GM18951 (cell line): Measurements from ENCODE around the gene KIF5A.
A peak's percentile ranks its signal among the peaks of the same experiment; 100 is the strongest.

Experiments used
- POLR2A ChIP-seq: IDR thresholded peaks from 4 replicates; pipeline ENCODE4 v1.6.1; 2011; ENCODE audit warnings: mild to moderate bottlenecking; ENCODE audit not compliant: insufficient read length, insufficient read depth; ENCODE audit errors: extremely low read depth
- in situ Hi-C: fragments of 300-500 bp; cut with MboI; formaldehyde crosslinking; loops from one replicate; pipeline ENCODE4 v1.12.0; 2022; ENCODE audit warnings: low sequenced_read_pairs, mixed read lengths, inconsistent platforms; ENCODE audit not compliant: unreplicated experiment

Gene KIF5A

GRCh38 chr12:57534250-57534649, 15.6 kb upstream of the KIF5A start:
- TF ChIP-seq POLR2A, result no peak
- in situ Hi-C loops, result no loop called here

DNA sequence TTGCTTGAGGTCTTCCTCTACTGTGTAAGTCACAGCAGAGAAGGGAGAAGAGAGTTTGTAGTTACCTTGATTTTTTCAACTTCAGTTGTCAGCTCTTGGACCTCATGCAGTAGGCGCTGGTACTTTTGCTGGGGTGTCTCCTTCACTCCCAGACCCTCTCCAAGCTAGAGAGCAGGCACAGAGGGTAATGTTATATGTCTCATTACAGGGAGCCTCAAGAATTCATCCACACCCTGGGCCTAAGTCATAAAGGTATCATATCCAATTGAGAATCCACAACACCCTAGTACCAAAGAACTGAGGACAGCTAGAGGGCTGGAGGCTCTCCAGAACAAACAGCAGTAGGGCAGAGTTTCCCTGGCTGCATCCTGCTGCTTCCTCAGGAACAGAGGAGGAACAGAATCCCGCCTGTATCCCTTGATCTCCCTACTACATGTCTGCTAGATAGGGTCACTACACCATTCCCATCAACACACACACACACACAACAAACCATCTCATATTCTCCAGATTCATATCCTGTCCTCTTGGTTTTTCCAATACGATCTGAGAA, 14.8 kb upstream of the KIF5A start:
- in situ Hi-C loops, result no loop called here
- TF ChIP-seq POLR2A, result no peak

- in situ Hi-C loops, result no loop called here
- TF ChIP-seq POLR2A, result no peak
Observed at GRCh38 chr12:57535764-57536596, 13.9 kb upstream of the KIF5A start.

GRCh38 chr12:57536597-57536942, 13.3 kb upstream of the KIF5A start:
- in situ Hi-C loops, result no loop called here
- no peak for TF ChIP-seq POLR2A

GRCh38 chr12:57539134-57539768, 10.6 kb upstream of the KIF5A start:
- no peak for TF ChIP-seq POLR2A
- in situ Hi-C loops, result no loop called here

GRCh38 chr12:57541001-57541400, 8.8 kb upstream of the KIF5A start:
- TF ChIP-seq POLR2A, result no peak
- in situ Hi-C loops, result no loop called here

DNA sequence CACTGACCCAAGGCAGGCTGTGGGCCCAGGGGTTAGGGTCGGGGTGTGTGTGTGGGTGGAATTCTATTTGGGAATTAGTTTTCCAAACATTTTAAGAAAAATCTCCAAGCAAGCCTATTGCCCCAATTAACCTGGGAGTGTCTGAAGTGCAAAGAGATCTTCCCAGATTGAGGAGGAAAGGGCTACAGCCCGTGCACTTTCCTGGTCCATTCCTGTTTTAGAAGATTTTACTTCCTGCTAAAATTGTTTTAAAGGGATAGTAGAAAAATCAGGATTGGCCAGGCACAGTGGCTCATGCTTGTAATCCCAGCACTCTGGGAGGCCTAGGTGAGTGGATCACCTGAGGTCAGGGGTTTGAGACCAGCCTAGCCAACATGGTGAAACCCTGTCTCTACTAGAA, 8.1 kb upstream of the KIF5A start:
- TF ChIP-seq POLR2A, result no peak
- in situ Hi-C loops, result no loop called here

DNA sequence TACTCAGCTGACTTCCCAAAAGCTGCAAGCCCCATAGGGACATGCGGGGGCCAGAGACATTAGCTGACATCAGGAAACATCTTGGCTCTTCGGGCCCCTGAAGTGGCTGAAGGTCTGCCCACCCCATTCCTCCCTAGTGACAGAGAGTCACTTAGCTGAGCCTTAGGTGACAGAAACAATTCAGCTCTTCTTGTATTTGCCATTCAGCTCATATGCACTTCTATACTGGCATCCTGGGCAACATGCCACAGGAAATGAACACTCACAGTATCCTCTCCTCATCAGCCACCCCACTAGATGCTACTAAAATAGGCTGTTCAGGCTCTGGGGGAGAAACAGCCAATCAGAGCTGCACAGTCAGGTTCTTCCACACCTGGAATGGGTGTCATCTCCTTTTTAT, 6.3 kb upstream of the KIF5A start:
- TF ChIP-seq POLR2A, result no peak
- in situ Hi-C loops, result no loop called here

- TF ChIP-seq POLR2A, result no peak
- in situ Hi-C loops, result no loop called here
Observed at GRCh38 chr12:57545809-57546437, 3.9 kb upstream of the KIF5A start.

DNA sequence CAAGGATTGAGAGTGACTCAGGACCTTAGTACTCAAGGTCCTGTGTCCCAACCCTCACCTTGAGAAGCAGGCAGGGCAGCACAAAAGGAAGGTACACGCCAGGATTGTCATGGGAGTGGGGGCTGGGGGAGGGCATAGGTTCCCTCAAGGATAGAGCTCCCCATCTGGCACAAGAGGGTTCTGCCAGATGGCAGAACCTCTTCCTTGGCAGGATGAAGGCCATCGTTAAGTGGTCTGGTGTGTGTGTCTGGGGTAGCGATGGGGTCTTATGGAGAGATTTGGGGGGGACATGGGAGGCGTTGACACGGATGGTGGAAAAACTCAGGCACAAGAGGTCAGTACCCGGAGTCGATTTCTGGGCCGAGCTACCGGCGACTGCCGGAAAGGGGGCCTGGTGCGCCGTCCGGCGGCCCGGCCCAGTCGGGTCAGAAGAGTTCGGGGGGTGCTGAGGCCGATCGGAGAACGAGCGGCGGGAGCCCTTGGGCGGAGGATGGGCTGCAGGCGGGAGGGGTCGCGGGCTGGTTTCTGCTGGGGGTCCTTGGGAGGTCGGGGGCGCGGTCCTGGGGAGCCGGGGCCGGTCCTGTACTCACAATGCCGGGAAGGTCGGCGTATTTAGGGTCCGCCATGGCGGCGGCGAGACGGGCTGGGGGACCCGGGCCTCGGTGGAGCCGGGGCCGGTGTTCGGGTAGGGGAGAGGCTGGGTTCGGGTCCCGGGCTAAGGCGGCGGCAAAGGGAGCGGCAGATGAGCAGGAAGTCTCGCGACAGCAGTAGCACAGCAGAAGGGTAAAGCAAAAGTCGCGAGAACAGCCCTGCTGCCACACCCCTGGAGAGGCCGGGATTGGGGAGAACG, 3.2 kb upstream of the KIF5A start, which contains the start of gene DCTN2:
Gene DCTN2, minus strand, starts transcription at position 755 of the 850 bp plus-strand sequence. Its CDS starts 129 bp downstream, at position 626.
- in situ Hi-C loops, result no loop called here

GRCh38 chr12:57547288-57548012, 2.4 kb upstream of the KIF5A start:
- no peak for TF ChIP-seq POLR2A
- in situ Hi-C loops, result no loop called here

More for the DNA sequence above, 3.2 kb upstream of the KIF5A start, which contains the start of gene DCTN2:
- peak; percentile 66 for TF ChIP-seq POLR2A

DNA sequence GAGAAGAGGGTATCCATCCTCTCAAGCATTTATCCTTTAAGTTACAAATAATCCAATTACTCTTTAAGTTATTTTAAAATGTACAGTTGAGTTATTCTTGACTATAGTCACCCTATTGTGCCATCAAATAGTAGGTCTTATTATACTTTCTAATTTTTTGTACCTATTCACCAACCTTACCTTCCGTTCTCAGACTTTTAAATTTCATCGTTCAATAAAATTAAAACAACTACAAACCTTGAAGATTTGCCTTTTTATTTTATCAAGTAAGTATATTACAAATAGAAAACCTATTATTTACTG, 1.9 kb upstream of the KIF5A start:
- in situ Hi-C loops, result no loop called here

More for the DNA sequence above, 1.9 kb upstream of the KIF5A start:
- no peak for TF ChIP-seq POLR2A
